Gastrocnemius medialis (tissue), 4 donors: ENCODE results near the gene DNAH17.

ENCODE experiments used
- POLR2A ChIP-seq, 2 donors: fragments of 450-650 bp; IDR thresholded peaks; one replicate each; pipeline ENCODE4 v1.6.1; 2017; ENCODE audit warnings: antibody characterized with exemption in 2 of 2, mild to moderate bottlenecking in 2 of 2, moderate library complexity in 2 of 2
- TF ChIP-seq, protein P1 (sequence below), 5 experiments: fragments of 450-650 bp in 3 of 5; fragments of 200-600 bp in 2 of 5; sonication (generic) in 2 of 5; IDR thresholded peaks in 4 of 5; conservative IDR thresholded peaks in 1 of 5; 1 replicate in 4 of 5; 2 replicates in 1 of 5; pipeline ENCODE4 v1.5.1; 2016 to 2019; ENCODE audit warnings: antibody characterized with exemption in 5 of 5, mild to moderate bottlenecking in 3 of 5, moderate library complexity in 3 of 5

GRCh38 chr17:78422872-78423588, 154.2 kb downstream of the DNAH17 start:
- TF ChIP-seq, protein P1, sequence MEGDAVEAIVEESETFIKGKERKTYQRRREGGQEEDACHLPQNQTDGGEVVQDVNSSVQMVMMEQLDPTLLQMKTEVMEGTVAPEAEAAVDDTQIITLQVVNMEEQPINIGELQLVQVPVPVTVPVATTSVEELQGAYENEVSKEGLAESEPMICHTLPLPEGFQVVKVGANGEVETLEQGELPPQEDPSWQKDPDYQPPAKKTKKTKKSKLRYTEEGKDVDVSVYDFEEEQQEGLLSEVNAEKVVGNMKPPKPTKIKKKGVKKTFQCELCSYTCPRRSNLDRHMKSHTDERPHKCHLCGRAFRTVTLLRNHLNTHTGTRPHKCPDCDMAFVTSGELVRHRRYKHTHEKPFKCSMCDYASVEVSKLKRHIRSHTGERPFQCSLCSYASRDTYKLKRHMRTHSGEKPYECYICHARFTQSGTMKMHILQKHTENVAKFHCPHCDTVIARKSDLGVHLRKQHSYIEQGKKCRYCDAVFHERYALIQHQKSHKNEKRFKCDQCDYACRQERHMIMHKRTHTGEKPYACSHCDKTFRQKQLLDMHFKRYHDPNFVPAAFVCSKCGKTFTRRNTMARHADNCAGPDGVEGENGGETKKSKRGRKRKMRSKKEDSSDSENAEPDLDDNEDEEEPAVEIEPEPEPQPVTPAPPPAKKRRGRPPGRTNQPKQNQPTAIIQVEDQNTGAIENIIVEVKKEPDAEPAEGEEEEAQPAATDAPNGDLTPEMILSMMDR (IDR thresholded peaks at IDR 0.05 in 4 of 5, conservative IDR thresholded peaks at IDR 0.05 in 1 of 5) = no peak
- TF ChIP-seq POLR2A (IDR thresholded peaks at IDR 0.05) = no peak
